VCaP (cell line): ENCODE measurements around the gene MED12L.

Source experiments
- H3K27ac ChIP-seq: fragments of 450-650 bp; 2 replicates; pipeline ENCODE4 v1.5.1; 2017
- CTCF ChIP-seq: fragments of 450-650 bp; conservative IDR thresholded peaks from 2 replicates; pipeline ENCODE4 v1.5.1; 2017; ENCODE audit warnings: mild to moderate bottlenecking, moderate library complexity

The MED12L gene

GRCh38 chr3:151107701-151108100 is 22.2 kb downstream of the MED12L start:
- TF ChIP-seq CTCF: no peak

GRCh38 chr3:151109286-151109800 is 23.9 kb downstream of the MED12L start:
- no peak overlapping the region for H3K27ac ChIP-seq
- TF ChIP-seq CTCF: no peak

More at GRCh38 chr3:151107701-151108100, 22.2 kb downstream of the MED12L start:
- H3K27ac ChIP-seq: no peak overlapping the region

- no peak for TF ChIP-seq CTCF
- H3K27ac ChIP-seq: no peak overlapping the region; the same call in 1 of the 2 replicates
Measured at GRCh38 chr3:151112731-151113130, 27.3 kb downstream of the MED12L start.

GRCh38 chr3:151113343-151113742 is 27.9 kb downstream of the MED12L start:
- H3K27ac ChIP-seq: no peak overlapping the region; the same call in 1 of the 2 replicates
- no peak for TF ChIP-seq CTCF

- no peak overlapping the region for H3K27ac ChIP-seq
- TF ChIP-seq CTCF: peak; percentile 50
Measured at GRCh38 chr3:151117047-151117446, 31.6 kb downstream of the MED12L start.

GRCh38 chr3:151119188-151119587 is 33.7 kb downstream of the MED12L start:
- TF ChIP-seq CTCF: no peak
- H3K27ac ChIP-seq: no peak overlapping the region

GRCh38 chr3:151120409-151120808 is 34.9 kb downstream of the MED12L start:
- H3K27ac ChIP-seq: no peak overlapping the region
- no peak for TF ChIP-seq CTCF
